A549 (cell line): ENCODE results near the gene VIT. TPM values are rescaled to one million over a fixed set of nuclear protein-coding genes. Genes with fewer than 3 reads are reported as not detected.
A peak's percentile ranks its signal among the peaks of the same experiment; 100 is the strongest.

Experiments
- ATAC-seq, 2 experiments: fragments of 200-7000 bp in 1 of 2; fragments of >200 bp in 1 of 2; cut with Nextera tagmentation in 1 of 2; cut with Tn5 transposase in 1 of 2; 3 replicates each; pipeline versions ENCODE4 v1.8.0 to v1.9.1; 2018 to 2020; ENCODE audit warnings: mild to moderate bottlenecking in 1 of 2, moderate library complexity in 1 of 2
- CTCF ChIA-PET: fragments of 300-600 bp; sonication (Branson Sonifier 250); formaldehyde crosslinking; extraction: SDS; loops from one replicate; lab custom pipeline; 2021; ENCODE audit warnings: antibody characterized with exemption, inconsistent platforms; lab: Yijun Ruan, JAX
- POLR2A ChIA-PET: fragments of 350-600 bp; formaldehyde crosslinking; extraction: SDS; loops from one replicate; lab custom pipeline; 2021; ENCODE audit warnings: antibody characterized with exemption, inconsistent platforms; lab: Yijun Ruan, JAX
- DNase-seq, 2 experiments: peaks; one replicate each; pipeline versions ENCODE4 v3.0.0 to v3.0.0-alpha.2; 2011 to 2016; ENCODE audit warnings: low read depth in 1 of 2, low spot score in 1 of 2
- FAIRE-seq: peaks from 2 replicates; lab custom pipeline; 2011; peaks lifted over from hg19 to GRCh38; lab: Jason Lieb, UNC
- H3K27ac ChIP-seq, 2 experiments: fragments of >200 bp; sonication (Bioruptor Twin); formaldehyde crosslinking; 3 replicates each; pipeline ENCODE4 v1.5.1; 2016 to 2017
- H3K4me1 ChIP-seq: fragments of >200 bp; sonication (Bioruptor Twin); formaldehyde crosslinking; 3 replicates; pipeline ENCODE4 v1.6.1; 2016
- H3K4me2 ChIP-seq: fragments of >200 bp; sonication (Bioruptor Twin); formaldehyde crosslinking; 3 replicates; pipeline ENCODE4 v1.6.1; 2016
- H3K4me3 ChIP-seq: fragments of >200 bp; sonication (Bioruptor Twin); formaldehyde crosslinking; 3 replicates; pipeline ENCODE4 v1.5.1; 2016
- H3K9me3 ChIP-seq: fragments of >200 bp; sonication (Bioruptor Twin); formaldehyde crosslinking; 3 replicates; pipeline ENCODE4 v1.6.1; 2016
- CBX8 ChIP-seq: fragments of 200-600 bp; sonication (generic); IDR thresholded peaks from 2 replicates; pipeline ENCODE4 v1.6.1; 2016
- EHF ChIP-seq: fragments of 250-450 bp; sonication (Bioruptor Pico); IDR thresholded peaks from 2 replicates; pipeline ENCODE4 v1.5.0; 2020; ENCODE audit warnings: mild to moderate bottlenecking
- EHMT2 ChIP-seq: fragments of 200-600 bp; sonication (generic); IDR thresholded peaks from 2 replicates; pipeline ENCODE4 v1.6.1; 2016; ENCODE audit warnings: antibody characterized with exemption, low read depth, mild to moderate bottlenecking, moderate library complexity
- ESRRA ChIP-seq: fragments of 150-350 bp; IDR thresholded peaks from 2 replicates; pipeline ENCODE4 v1.6.1; 2014; ENCODE audit warnings: mild to moderate bottlenecking, low read length, borderline replicate concordance
- FOXS1 ChIP-seq: fragments of 250-450 bp; sonication (Bioruptor Pico); IDR thresholded peaks from 2 replicates; pipeline ENCODE4 v1.5.0; 2020; ENCODE audit warnings: mild to moderate bottlenecking, moderate library complexity
- HOXB13 ChIP-seq: fragments of 250-450 bp; sonication (Bioruptor Pico); IDR thresholded peaks from 2 replicates; pipeline ENCODE4 v1.5.0; 2020; ENCODE audit warnings: low read depth, mild to moderate bottlenecking, moderate library complexity
- HOXB5 ChIP-seq: fragments of 250-450 bp; sonication (Bioruptor Pico); IDR thresholded peaks from 2 replicates; pipeline ENCODE4 v1.5.0; 2020; ENCODE audit warnings: mild to moderate bottlenecking, moderate library complexity
- JUN ChIP-seq, 2 experiments: fragments of >200 bp; sonication (Bioruptor Twin); formaldehyde crosslinking; IDR thresholded peaks; 2 replicates in 1 of 2; 3 replicates in 1 of 2; pipeline ENCODE4 v1.6.1; 2016 to 2017
- JUNB ChIP-seq: fragments of >200 bp; sonication (Bioruptor Twin); formaldehyde crosslinking; IDR thresholded peaks from 2 replicates; pipeline ENCODE4 v1.6.1; 2016
- KDM1A ChIP-seq: fragments of 200-600 bp; sonication (generic); IDR thresholded peaks from 2 replicates; pipeline ENCODE4 v1.6.1; 2016; ENCODE audit warnings: low read depth, mild to moderate bottlenecking
- MAFK ChIP-seq: fragments of 450-650 bp; IDR thresholded peaks from 2 replicates; pipeline ENCODE4 v1.6.1; 2014; ENCODE audit not compliant: partially characterized antibody
- MAZ ChIP-seq: fragments of 150-350 bp; IDR thresholded peaks from 2 replicates; pipeline ENCODE4 v1.6.1; 2014; ENCODE audit warnings: antibody characterized with exemption, low read depth, low read length, borderline replicate concordance
- MYC ChIP-seq: IDR thresholded peaks from 2 replicates; pipeline ENCODE4 v1.6.1; 2012; ENCODE audit warnings: mild to moderate bottlenecking, inconsistent platforms, low read length, improper control_type of control experiment, borderline replicate concordance
- NR3C1 ChIP-seq: fragments of >200 bp; sonication (Bioruptor Twin); formaldehyde crosslinking; IDR thresholded peaks from 3 replicates; pipeline ENCODE4 v1.6.1; 2017
- PHF8 ChIP-seq: fragments of 200-600 bp; sonication (generic); IDR thresholded peaks from 2 replicates; pipeline ENCODE4 v1.6.1; 2016; ENCODE audit warnings: low read depth, mild to moderate bottlenecking, antibody characterized with exemption, moderate library complexity, borderline replicate concordance
- POLR2A ChIP-seq: IDR thresholded peaks from 2 replicates; pipeline ENCODE4 v1.6.1; 2012; ENCODE audit warnings: mild to moderate bottlenecking, low read length
- RARB ChIP-seq: fragments of 250-450 bp; sonication (Bioruptor Pico); IDR thresholded peaks from 2 replicates; pipeline ENCODE4 v1.8.0; 2021; ENCODE audit warnings: mild to moderate bottlenecking, moderate library complexity
- RFX5 ChIP-seq: fragments of 450-650 bp; IDR thresholded peaks from 2 replicates; pipeline ENCODE4 v1.7.1; 2014; ENCODE audit warnings: antibody characterized with exemption, mild to moderate bottlenecking, moderate library complexity
- TFCP2L1 ChIP-seq: fragments of 250-450 bp; sonication (Bioruptor Pico); IDR thresholded peaks from 2 replicates; pipeline ENCODE4 v1.5.0; 2021; ENCODE audit warnings: mild to moderate bottlenecking
- TP53 ChIP-seq: fragments of 250-450 bp; sonication (Bioruptor Pico); IDR thresholded peaks from 2 replicates; pipeline ENCODE4 v1.5.0; 2021; ENCODE audit warnings: mild to moderate bottlenecking, moderate library complexity
- ZFP36 ChIP-seq: fragments of 450-650 bp; IDR thresholded peaks from 2 replicates; pipeline ENCODE4 v1.6.1; 2014; ENCODE audit warnings: borderline replicate concordance; ENCODE audit not compliant: partially characterized antibody
- ZNF302 ChIP-seq: fragments of 250-450 bp; sonication (Bioruptor Pico); IDR thresholded peaks from 2 replicates; pipeline ENCODE4 v1.9.0; 2021; ENCODE audit warnings: inconsistent platforms, mild to moderate bottlenecking, moderate library complexity
- WGBS: methylation state at CpG from one replicate; pipeline ENCODE4 v1.1.6; 2017; ENCODE audit errors: missing lambda C conversion rate; 5-methylcytosine and 5-hydroxymethylcytosine counted together
- polyA plus RNA-seq, 4 experiments: library from polyadenylated mRNA; depleted of rRNA in 3 of 4; stranded (reverse); fragments of >200 nt; fragmentation: RNase III in 1 of 4; extraction: RNeasy Plus Mini Kit Qiagen cat#74134 plus additional on column Dnase treatment in 1 of 4; gene quantifications; 2 replicates in 3 of 4; 3 replicates in 1 of 4; pipeline ENCODE4 v1.2.3, GENCODE V29; 2011 to 2017
- TF ChIP-seq, protein P1 (sequence below): fragments of 150-350 bp; IDR thresholded peaks from 2 replicates; pipeline ENCODE4 v1.6.1; 2014; ENCODE audit warnings: low read depth, mild to moderate bottlenecking, low read length
- TF ChIP-seq, protein P2 (sequence below): fragments of >200 bp; sonication (Bioruptor Twin); formaldehyde crosslinking; IDR thresholded peaks from 2 replicates; pipeline ENCODE4 v1.6.1; 2016
- TF ChIP-seq, protein P3 (sequence below): fragments of >200 bp; sonication (Bioruptor Twin); formaldehyde crosslinking; IDR thresholded peaks from 3 replicates; pipeline ENCODE4 v1.6.1; 2016
- TF ChIP-seq, protein P4 (sequence below): fragments of 450-650 bp; IDR thresholded peaks from 2 replicates; pipeline ENCODE4 v1.6.1; 2014; ENCODE audit warnings: antibody characterized with exemption
- TF ChIP-seq, protein P5 (sequence below): IDR thresholded peaks from 2 replicates; pipeline ENCODE4 v1.6.1; 2012

The VIT gene
- polyA plus RNA-seq, 2 of the 4 experiments (the other 2 are of a cell fraction): not detected

DNA sequence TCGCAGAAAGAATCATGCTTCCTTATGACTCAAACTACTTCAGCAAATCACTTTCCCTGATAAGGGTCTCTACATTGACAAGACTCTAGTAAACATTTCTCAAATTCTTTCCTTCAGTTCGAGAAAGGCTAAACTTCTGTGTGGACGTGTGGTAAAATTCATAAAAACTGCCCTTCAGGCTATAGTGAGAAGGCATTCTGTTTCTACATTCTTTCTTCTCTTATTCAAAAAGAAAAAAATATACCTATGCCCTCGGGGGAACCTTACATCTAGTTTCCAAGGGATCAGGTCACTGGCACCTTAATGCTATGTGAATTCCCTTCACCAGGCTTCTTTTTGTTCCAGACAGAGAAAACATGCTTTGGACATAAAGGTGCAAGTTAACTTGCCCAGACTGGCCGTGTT, 4.9 kb downstream of the VIT start:
- Histone ChIP-seq H3K27ac (no peak overlapping the region), H3K9me3 (no peaks in the 10 kb centered on the region), H3K4me3 (no peak overlapping the region), H3K4me1 (peaks cover 10% of the 10 kb centered on the region; the same call in 2 of the 3 replicates), H3K4me2 (no peak overlapping the region)
- FAIRE-seq (no peak), DNase-seq (no peak), ATAC-seq (peak in 1 of 2 experiments; percentile 64; a peak in 4 of 6 replicates)
- TF ChIP-seq MAZ (no peak), POLR2A (no peak), TP53 (CRISPR knock-in tag) (no peak), HOXB5 (CRISPR knock-in tag) (no peak), EHF (CRISPR knock-in tag) (no peak), MYC (no peak)
- TF ChIP-seq, protein P1, sequence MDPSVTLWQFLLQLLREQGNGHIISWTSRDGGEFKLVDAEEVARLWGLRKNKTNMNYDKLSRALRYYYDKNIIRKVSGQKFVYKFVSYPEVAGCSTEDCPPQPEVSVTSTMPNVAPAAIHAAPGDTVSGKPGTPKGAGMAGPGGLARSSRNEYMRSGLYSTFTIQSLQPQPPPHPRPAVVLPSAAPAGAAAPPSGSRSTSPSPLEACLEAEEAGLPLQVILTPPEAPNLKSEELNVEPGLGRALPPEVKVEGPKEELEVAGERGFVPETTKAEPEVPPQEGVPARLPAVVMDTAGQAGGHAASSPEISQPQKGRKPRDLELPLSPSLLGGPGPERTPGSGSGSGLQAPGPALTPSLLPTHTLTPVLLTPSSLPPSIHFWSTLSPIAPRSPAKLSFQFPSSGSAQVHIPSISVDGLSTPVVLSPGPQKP: no peak
- ChIA-PET POLR2A (no interaction called here), CTCF (no interaction called here)
- 23% methylated on average over 5 of the region's 5 CpGs for WGBS

DNA sequence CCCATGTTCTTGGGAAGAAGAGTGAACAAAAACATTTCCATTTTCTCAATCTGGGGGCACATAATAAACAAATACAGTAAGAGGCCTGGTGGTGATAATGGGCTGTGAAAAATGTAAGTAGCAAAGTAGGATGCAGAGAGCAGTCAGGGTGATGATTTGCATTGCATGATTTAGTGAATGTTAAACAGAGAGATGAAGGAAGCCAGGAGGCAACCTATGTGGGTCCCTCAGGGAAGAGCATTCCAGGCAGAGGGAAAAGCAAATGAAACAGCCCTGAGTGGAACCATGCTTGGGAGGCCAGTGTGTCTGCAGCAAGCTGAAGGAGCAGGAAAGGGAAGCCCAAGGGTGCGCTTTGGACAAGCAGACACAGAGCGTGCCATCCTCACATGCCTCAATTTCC, 5.4 kb downstream of the VIT start:
- ChIA-PET POLR2A (no interaction called here), CTCF (interaction anchor here (0.7 to 1.7 kb wide), 2 partner anchors 38 to 1910 kb away, joined by 3 to 8 read pairs; no protein-coding TSS in a partner anchor)
- DNase-seq (no peak), ATAC-seq (peak in 1 of 2 experiments; percentile 32; a peak in 3 of 6 replicates), FAIRE-seq (no peak)
- no peak overlapping the region for H3K4me2 ChIP-seq
- no peak overlapping the region for H3K4me3 ChIP-seq
- peaks cover 10% of the 10 kb centered on the region; the same call in 2 of the 3 replicates for H3K4me1 ChIP-seq
- 47% methylated on average over 2 of the region's 2 CpGs for WGBS
- no peak overlapping the region for H3K27ac ChIP-seq
- H3K9me3 ChIP-seq: no peaks in the 10 kb centered on the region
- TF ChIP-seq ZNF302 (CRISPR knock-in tag) (no peak), TP53 (CRISPR knock-in tag) (no peak), FOXS1 (CRISPR knock-in tag) (no peak)
- TF ChIP-seq, all 56 proteins: peak for 0

DNA sequence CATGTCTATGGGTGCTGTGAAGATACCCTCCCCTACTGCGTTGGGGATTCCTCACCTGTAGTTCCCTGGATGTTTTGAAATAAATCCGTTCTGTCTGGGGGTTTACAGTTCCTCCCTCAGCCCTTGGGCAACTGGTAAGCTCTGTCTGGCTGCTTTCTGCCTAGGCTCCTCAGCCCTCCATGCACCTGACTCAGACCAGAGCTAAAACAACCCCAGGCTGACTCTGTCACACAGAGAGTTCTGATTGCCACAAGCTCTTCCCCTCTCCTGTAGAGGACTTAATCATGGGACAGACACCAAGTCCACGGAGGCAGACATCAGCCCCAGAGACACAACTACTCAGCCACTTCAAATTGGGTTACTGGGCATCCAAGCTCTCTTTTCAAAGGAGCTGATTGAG, 6.3 kb downstream of the VIT start:
- WGBS: 60% methylated on average over 3 of the region's 3 CpGs
- peak; percentile 8 to 19; a peak in 2 of 6 replicates for ATAC-seq
- no peak for DNase-seq
- no peak for FAIRE-seq
- ChIA-PET CTCF (interaction anchor here (0.6 to 1.7 kb wide), 3 partner anchors 18 to 61 kb away, joined by 3 to 8 read pairs (median 4); no protein-coding TSS in a partner anchor), POLR2A (no interaction called here)
- H3K4me3 ChIP-seq: no peak overlapping the region
- H3K27ac ChIP-seq: no peak overlapping the region
- no peaks in the 10 kb centered on the region for H3K9me3 ChIP-seq
- H3K4me1 ChIP-seq: peaks cover 2% of the 10 kb centered on the region; the same call in 1 of the 3 replicates
- no peak for TF ChIP-seq JUNB
- TF ChIP-seq, protein P1: no peak
- TF ChIP-seq, protein P2, sequence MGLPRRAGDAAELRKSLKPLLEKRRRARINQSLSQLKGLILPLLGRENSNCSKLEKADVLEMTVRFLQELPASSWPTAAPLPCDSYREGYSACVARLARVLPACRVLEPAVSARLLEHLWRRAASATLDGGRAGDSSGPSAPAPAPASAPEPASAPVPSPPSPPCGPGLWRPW: no peak
- TF ChIP-seq HOXB13 (CRISPR knock-in tag): no peak
- TF ChIP-seq CBX8: no peak
- TF ChIP-seq JUN (IDR thresholded peaks at IDR 0.05): no peak
- TF ChIP-seq ZFP36: no peak
- TF ChIP-seq NR3C1: no peak
- no peak for TF ChIP-seq TFCP2L1 (CRISPR knock-in tag)
- TF ChIP-seq, protein P3, sequence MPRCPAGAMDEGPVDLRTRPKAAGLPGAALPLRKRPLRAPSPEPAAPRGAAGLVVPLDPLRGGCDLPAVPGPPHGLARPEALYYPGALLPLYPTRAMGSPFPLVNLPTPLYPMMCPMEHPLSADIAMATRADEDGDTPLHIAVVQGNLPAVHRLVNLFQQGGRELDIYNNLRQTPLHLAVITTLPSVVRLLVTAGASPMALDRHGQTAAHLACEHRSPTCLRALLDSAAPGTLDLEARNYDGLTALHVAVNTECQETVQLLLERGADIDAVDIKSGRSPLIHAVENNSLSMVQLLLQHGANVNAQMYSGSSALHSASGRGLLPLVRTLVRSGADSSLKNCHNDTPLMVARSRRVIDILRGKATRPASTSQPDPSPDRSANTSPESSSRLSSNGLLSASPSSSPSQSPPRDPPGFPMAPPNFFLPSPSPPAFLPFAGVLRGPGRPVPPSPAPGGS: no peak
- TF ChIP-seq EHMT2: no peak
- TF ChIP-seq, protein P4, sequence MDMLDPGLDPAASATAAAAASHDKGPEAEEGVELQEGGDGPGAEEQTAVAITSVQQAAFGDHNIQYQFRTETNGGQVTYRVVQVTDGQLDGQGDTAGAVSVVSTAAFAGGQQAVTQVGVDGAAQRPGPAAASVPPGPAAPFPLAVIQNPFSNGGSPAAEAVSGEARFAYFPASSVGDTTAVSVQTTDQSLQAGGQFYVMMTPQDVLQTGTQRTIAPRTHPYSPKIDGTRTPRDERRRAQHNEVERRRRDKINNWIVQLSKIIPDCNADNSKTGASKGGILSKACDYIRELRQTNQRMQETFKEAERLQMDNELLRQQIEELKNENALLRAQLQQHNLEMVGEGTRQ: no peak
- no peak for TF ChIP-seq EHF (CRISPR knock-in tag)
- no peak for TF ChIP-seq MAFK
- TF ChIP-seq ESRRA: no peak
- TF ChIP-seq, protein P5, sequence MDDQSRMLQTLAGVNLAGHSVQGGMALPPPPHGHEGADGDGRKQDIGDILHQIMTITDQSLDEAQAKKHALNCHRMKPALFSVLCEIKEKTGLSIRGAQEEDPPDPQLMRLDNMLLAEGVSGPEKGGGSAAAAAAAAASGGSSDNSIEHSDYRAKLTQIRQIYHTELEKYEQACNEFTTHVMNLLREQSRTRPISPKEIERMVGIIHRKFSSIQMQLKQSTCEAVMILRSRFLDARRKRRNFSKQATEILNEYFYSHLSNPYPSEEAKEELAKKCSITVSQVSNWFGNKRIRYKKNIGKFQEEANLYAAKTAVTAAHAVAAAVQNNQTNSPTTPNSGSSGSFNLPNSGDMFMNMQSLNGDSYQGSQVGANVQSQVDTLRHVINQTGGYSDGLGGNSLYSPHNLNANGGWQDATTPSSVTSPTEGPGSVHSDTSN: no peak
- no peak for TF ChIP-seq KDM1A
- no peak for TF ChIP-seq PHF8
- TF ChIP-seq RARB (CRISPR knock-in tag): no peak
- TF ChIP-seq RFX5: no peak
- no peak overlapping the region for H3K4me2 ChIP-seq
